Transverse colon (tissue), 4 donors: ENCODE data around the gene DGCR2. TPM values are rescaled to one million over a fixed set of nuclear protein-coding genes. Genes with fewer than 3 reads are reported as not detected.

ENCODE experiments used
- DNase-seq: peaks from one replicate; pipeline ENCODE4 v3.0.0-alpha.2; 2019
- H3K27ac ChIP-seq, 4 donors: fragments of 200-600 bp; sonication (generic); 2 replicates each; pipeline ENCODE4 v1.5.1; 2016 to 2018; ENCODE audit warnings: inconsistent platforms in 4 of 4
- H3K27me3 ChIP-seq: fragments of 200-600 bp; sonication (generic); 2 replicates; pipeline ENCODE4 v1.5.1; 2017; ENCODE audit warnings: inconsistent platforms
- H3K36me3 ChIP-seq, 4 donors: fragments of 200-600 bp; sonication (generic); 2 replicates each; pipeline ENCODE4 v1.5.1; 2017 to 2019; ENCODE audit warnings: inconsistent platforms in 4 of 4
- H3K4me1 ChIP-seq, 4 donors: fragments of 200-600 bp; sonication (generic); 2 replicates each; pipeline ENCODE4 v1.5.1; 2017 to 2020; ENCODE audit warnings: inconsistent platforms in 4 of 4
- H3K4me3 ChIP-seq, 4 donors: fragments of 200-600 bp; sonication (generic); 1 replicate in 1 of 4; 2 replicates in 3 of 4; pipeline versions ENCODE4 v1.5.1 to v1.6.1; 2017 to 2019; ENCODE audit warnings: inconsistent platforms in 4 of 4
- H3K9me3 ChIP-seq, 2 donors: fragments of 200-600 bp; sonication (generic); 2 replicates each; pipeline ENCODE4 v1.5.1; 2017 to 2019; ENCODE audit warnings: inconsistent platforms in 2 of 2
- EP300 ChIP-seq: sonication (generic); formaldehyde crosslinking; IDR thresholded peaks from one replicate; pipeline ENCODE4 v1.6.1; 2017; ENCODE audit warnings: antibody characterized with exemption, low read depth
- POLR2A ChIP-seq: fragments of 450-650 bp; IDR thresholded peaks from one replicate; pipeline ENCODE4 v1.6.1; 2016; ENCODE audit warnings: antibody characterized with exemption, mild to moderate bottlenecking, moderate library complexity
- POLR2AphosphoS5 ChIP-seq, 3 donors: sonication (generic); formaldehyde crosslinking; IDR thresholded peaks; one replicate each; pipeline ENCODE4 v1.6.1; 2016; ENCODE audit warnings: antibody characterized with exemption in 3 of 3
- WGBS, 2 donors: methylation state at CpG; one replicate each; pipeline ENCODE4 v1.1.5; 2018; ENCODE audit warnings: low coverage in 1 of 2; 5-methylcytosine and 5-hydroxymethylcytosine counted together
- in situ Hi-C, 4 donors: fragments of 200-750 bp; cut with MboI; loops; one replicate each; pipeline versions ENCODE4 v1.15.0 to v1.15.1; 2017; ENCODE audit warnings: low sequenced_read_pairs in 3 of 4, low pct_ligation_motif_present in 1 of 4, low pct_unique_long_range_greater_than_20kb in 1 of 4
- intact Hi-C: fragments of 100-400 bp; cut with DNase I; formaldehyde crosslinking; loops from one replicate; pipeline ENCODE4 v1.15.1; 2023; ENCODE audit warnings: low total_unique reads
- total RNA-seq, 4 donors: library from RNA; depleted of rRNA; stranded (reverse); fragments of >200 nt; gene quantifications; one replicate each; pipeline ENCODE4 v1.1.0, GENCODE V29; 2016
- TF ChIP-seq, protein P1 (sequence below), 5 experiments: fragments of 200-600 bp in 3 of 5; fragments of 450-650 bp in 2 of 5; sonication (generic) in 3 of 5; IDR thresholded peaks; 1 replicate in 2 of 5; 2 replicates in 3 of 5; pipeline ENCODE4 v1.5.1; 2016 to 2017; ENCODE audit warnings: antibody characterized with exemption in 5 of 5, inconsistent platforms in 3 of 5, mild to moderate bottlenecking in 2 of 5, moderate library complexity in 1 of 5

The DGCR2 gene
- total RNA-seq, 4 donors from 2014 or later, result 71.6 to 106 (median 94.3) TPM

DNA sequence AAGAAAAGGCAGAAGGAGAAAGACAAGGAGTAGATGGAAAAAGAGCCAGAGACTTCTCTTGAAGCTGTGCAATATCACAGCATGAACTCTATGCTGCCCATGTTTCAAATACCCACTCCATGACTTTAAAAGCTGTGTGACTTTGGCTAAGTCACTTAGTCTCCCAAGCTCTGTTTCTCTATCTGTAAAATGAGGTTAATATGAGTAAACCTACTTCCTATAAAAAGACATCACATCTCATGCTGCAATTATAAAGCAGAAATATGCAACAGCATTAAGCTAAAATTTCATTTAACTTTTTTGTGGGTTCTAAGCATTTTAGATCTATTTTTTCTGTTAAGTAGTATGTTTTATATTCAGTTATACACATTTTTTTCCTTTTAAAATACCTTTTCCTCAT, 11.6 kb downstream of the DGCR2 start:
- Histone ChIP-seq H3K27ac (peak overlapping the region in 1 of 4 donors; percentile 49), H3K4me1 (peaks cover 14 to 46% (median 23%) of the 10 kb centered on the region in 4 donors), H3K4me3 (no peak overlapping the region), H3K36me3 (no peaks in the 10 kb centered on the region), H3K9me3 (no peaks in the 10 kb centered on the region), H3K27me3 (no peaks in the 10 kb centered on the region)
- in situ Hi-C loops (no loop called here), intact Hi-C loops (no loop called here)
- DNase-seq, result no peak
- TF ChIP-seq, protein P1, sequence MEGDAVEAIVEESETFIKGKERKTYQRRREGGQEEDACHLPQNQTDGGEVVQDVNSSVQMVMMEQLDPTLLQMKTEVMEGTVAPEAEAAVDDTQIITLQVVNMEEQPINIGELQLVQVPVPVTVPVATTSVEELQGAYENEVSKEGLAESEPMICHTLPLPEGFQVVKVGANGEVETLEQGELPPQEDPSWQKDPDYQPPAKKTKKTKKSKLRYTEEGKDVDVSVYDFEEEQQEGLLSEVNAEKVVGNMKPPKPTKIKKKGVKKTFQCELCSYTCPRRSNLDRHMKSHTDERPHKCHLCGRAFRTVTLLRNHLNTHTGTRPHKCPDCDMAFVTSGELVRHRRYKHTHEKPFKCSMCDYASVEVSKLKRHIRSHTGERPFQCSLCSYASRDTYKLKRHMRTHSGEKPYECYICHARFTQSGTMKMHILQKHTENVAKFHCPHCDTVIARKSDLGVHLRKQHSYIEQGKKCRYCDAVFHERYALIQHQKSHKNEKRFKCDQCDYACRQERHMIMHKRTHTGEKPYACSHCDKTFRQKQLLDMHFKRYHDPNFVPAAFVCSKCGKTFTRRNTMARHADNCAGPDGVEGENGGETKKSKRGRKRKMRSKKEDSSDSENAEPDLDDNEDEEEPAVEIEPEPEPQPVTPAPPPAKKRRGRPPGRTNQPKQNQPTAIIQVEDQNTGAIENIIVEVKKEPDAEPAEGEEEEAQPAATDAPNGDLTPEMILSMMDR (IDR thresholded peaks at IDR 0.05), result no peak
- TF ChIP-seq POLR2AphosphoS5 (IDR thresholded peaks at IDR 0.05), result no peak
- TF ChIP-seq POLR2A, result no peak
- no peak for TF ChIP-seq EP300

DNA sequence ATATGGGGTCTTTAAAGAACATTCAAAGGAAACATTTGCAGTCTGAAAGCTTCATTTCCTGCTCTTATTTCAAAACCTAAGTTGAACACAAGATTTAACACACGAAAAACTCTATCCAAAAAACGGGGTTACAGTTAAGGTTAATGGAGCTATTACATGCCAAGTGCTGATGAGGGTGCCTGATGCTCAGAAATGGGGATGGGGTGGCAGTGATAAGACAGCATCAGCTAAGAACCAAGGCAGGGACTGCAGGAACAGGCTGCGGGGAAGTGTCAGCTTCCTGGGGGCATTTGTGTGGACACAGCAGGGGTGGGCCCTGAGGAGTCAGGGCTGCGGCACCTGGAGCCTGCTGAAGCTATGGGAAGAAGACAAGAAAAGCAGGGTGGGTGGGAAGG, 12.2 kb downstream of the DGCR2 start:
- peak overlapping the region; percentile 32 to 67 (median 54) for H3K27ac ChIP-seq
- in situ Hi-C loops (no loop called here), intact Hi-C loops (no loop called here)
- no peaks in the 10 kb centered on the region for H3K9me3 ChIP-seq
- 25 to 61% methylated on average over 4 of the region's 4 CpGs for WGBS, 2 donors
- no peaks in the 10 kb centered on the region for H3K27me3 ChIP-seq
- no peaks in the 10 kb centered on the region for H3K36me3 ChIP-seq
- TF ChIP-seq POLR2A (no peak), EP300 (no peak), POLR2AphosphoS5 (IDR thresholded peaks at IDR 0.05) (no peak)
- TF ChIP-seq, protein P1 (IDR thresholded peaks at IDR 0.05), result no peak
- peaks cover 14 to 47% (median 23%) of the 10 kb centered on the region in 4 donors for H3K4me1 ChIP-seq
- no peak overlapping the region for H3K4me3 ChIP-seq
- DNase-seq, result no peak

DNA sequence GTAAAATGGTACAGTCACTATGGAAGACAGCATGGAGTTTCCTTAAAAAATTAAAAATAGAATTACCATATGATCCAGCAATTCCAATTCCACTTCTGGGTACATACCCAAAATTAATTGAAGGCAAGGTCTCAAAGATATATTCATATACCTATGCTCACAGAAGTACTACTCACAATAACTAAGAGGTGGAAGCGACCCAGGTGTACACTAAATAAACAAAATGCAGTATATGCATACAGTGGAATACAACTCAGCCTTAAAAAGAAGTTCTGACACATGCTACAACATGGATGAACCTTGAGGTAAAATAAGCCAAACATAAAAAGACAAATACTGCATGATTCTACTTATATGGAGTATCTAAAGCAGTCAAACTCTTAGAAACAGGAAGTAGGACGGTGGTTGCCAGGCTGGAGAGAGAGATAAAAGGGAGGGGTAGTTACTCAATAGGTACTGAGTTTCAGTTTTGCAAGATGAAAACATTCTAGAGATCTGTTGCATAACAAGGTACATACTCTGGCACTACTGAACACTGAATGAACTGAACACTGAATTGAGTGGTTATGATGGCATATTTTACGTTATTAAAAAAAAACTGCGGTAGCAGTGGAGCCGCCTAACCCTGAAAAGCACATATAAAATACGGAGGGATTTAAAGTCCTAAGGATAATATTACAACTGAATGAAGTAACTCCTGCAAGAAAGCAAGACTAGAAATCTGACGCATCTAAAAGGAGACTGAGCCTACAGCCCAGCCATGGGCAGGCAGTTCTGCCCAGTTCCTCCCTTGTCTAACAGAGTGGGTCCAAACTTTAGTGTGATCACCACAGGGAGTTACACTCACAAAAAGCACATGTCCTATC, 12.8 kb downstream of the DGCR2 start:
- no peaks in the 10 kb centered on the region for H3K9me3 ChIP-seq
- in situ Hi-C loops (no loop called here), intact Hi-C loops (no loop called here)
- no peak overlapping the region for H3K4me3 ChIP-seq
- H3K4me1 ChIP-seq, result peaks cover 14 to 52% (median 23%) of the 10 kb centered on the region in 4 donors
- 39 to 40% methylated on average over 5 to 7 of the region's 7 CpGs for WGBS, 2 donors
- no peaks in the 10 kb centered on the region for H3K36me3 ChIP-seq
- H3K27me3 ChIP-seq, result no peaks in the 10 kb centered on the region
- H3K27ac ChIP-seq, result peak overlapping the region; percentile 32 to 67 (median 54)
- peak; percentile 52 for DNase-seq
- TF ChIP-seq POLR2A (no peak), POLR2AphosphoS5 (IDR thresholded peaks at IDR 0.05) (peak in 2 of 3 donors; percentile 12 to 35)

DNA sequence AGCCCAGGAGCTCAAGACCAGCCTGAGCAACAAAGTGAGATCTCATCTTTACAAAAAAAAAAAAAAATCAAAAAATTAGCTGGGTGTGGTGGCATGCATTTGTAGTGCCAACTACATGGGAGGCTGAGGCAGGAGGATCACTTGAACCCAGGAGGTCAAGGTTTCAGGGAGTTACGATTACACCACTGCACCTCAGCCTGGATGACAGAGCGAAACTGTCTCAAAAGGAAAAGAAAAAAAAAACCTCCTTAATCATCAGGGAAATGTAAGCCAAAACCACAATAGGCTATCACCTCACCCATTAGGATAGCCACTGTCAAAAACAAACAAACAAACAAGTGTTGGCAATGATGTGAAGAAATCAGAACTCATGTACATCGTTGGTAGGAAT, 13.4 kb downstream of the DGCR2 start:
- Histone ChIP-seq H3K4me3 (no peak overlapping the region), H3K4me1 (peaks cover 14 to 58% (median 24%) of the 10 kb centered on the region in 4 donors), H3K27ac (peak overlapping the region in 2 of 4 donors; percentile 32 to 60), H3K27me3 (no peaks in the 10 kb centered on the region), H3K36me3 (no peaks in the 10 kb centered on the region), H3K9me3 (no peaks in the 10 kb centered on the region)
- intact Hi-C loops (no loop called here), in situ Hi-C loops (no loop called here)
- WGBS, 2 donors, result 59 to 81% methylated on average over 2 to 3 of the region's 3 CpGs
- no peak for DNase-seq
- TF ChIP-seq, protein P1 (IDR thresholded peaks at IDR 0.05), result no peak
- TF ChIP-seq POLR2AphosphoS5 (IDR thresholded peaks at IDR 0.05), result no peak
- no peak for TF ChIP-seq POLR2A
- no peak for TF ChIP-seq EP300
